Gastrocnemius medialis (tissue), 4 donors: ENCODE results near the gene NSUN2. TPM values are rescaled to one million over a fixed set of nuclear protein-coding genes. Genes with fewer than 3 reads are reported as not detected.

ENCODE experiments used
- ATAC-seq, 2 donors: fragments of 150-250 bp; one replicate each; pipeline ENCODE4 v1.9.1; 2016
- DNase-seq, 2 donors: peaks; one replicate each; pipeline ENCODE4 v3.0.0-alpha.2; 2019
- H3K27ac ChIP-seq, 4 donors: fragments of 200-600 bp; sonication (generic); 1 replicate in 1 of 4; 2 replicates in 3 of 4; pipeline ENCODE4 v1.5.1; 2016 to 2018; ENCODE audit warnings: mild to moderate bottlenecking in 2 of 4, moderate library complexity in 1 of 4
- H3K27me3 ChIP-seq, 3 donors: fragments of 200-600 bp; sonication (generic) in 2 of 3; 1 replicate in 1 of 3; 2 replicates in 2 of 3; pipeline versions ENCODE4 v1.5.1 to v1.6.0; 2016 to 2019; ENCODE audit warnings: mild to moderate bottlenecking in 1 of 3, moderate library complexity in 1 of 3
- H3K36me3 ChIP-seq, 2 donors: fragments of 200-600 bp; sonication (generic) in 1 of 2; one replicate each; pipeline ENCODE4 v1.5.1; 2017 to 2018
- H3K4me1 ChIP-seq, 2 donors: fragments of 200-600 bp; sonication (generic) in 1 of 2; one replicate each; pipeline ENCODE4 v1.5.1; 2016 to 2017; ENCODE audit warnings: mild to moderate bottlenecking in 2 of 2
- H3K4me3 ChIP-seq, 4 donors: fragments of 200-600 bp; sonication (generic) in 3 of 4; 1 replicate in 1 of 4; 2 replicates in 3 of 4; pipeline ENCODE4 v1.5.1; 2016 to 2019; ENCODE audit warnings: mild to moderate bottlenecking in 2 of 4
- H3K9me3 ChIP-seq, 3 donors: fragments of 200-600 bp; sonication (generic) in 2 of 3; 1 replicate in 1 of 3; 2 replicates in 2 of 3; pipeline ENCODE4 v1.5.1; 2016 to 2019
- CTCF ChIP-seq, 5 experiments: fragments of 450-650 bp in 3 of 5; fragments of 200-600 bp in 2 of 5; sonication (generic) in 2 of 5; IDR thresholded peaks in 4 of 5; conservative IDR thresholded peaks in 1 of 5; 1 replicate in 4 of 5; 2 replicates in 1 of 5; pipeline ENCODE4 v1.5.1; 2016 to 2019; ENCODE audit warnings: antibody characterized with exemption in 5 of 5, mild to moderate bottlenecking in 3 of 5, moderate library complexity in 3 of 5
- POLR2A ChIP-seq, 2 donors: fragments of 450-650 bp; IDR thresholded peaks; one replicate each; pipeline ENCODE4 v1.6.1; 2017; ENCODE audit warnings: antibody characterized with exemption in 2 of 2, mild to moderate bottlenecking in 2 of 2, moderate library complexity in 2 of 2
- in situ Hi-C, 4 donors: fragments of 200-750 bp; cut with MboI; loops; one replicate each; pipeline versions ENCODE4 v1.15.0 to v1.8.0; 2017; ENCODE audit warnings: low sequenced_read_pairs in 4 of 4
- intact Hi-C: fragments of 100-400 bp; cut with DNase I; formaldehyde crosslinking; loops from one replicate; pipeline ENCODE4 v1.15.1; 2023; ENCODE audit warnings: low total_unique reads
- total RNA-seq, 4 donors: library from RNA; depleted of rRNA; stranded (reverse); fragments of >200 nt; gene quantifications; one replicate each; pipeline versions ENCODE4 v1.1.0 to v1.2.3, GENCODE V29; 2016

Gene NSUN2
- total RNA-seq, 4 donors from 2014 or later, result 29.4 to 45.9 (median 38.0) TPM

- intact Hi-C loops (no loop called here), in situ Hi-C loops (loop anchor here in 2 of 4 donors (10.0 kb wide), 1 partner anchor 112 kb away; no protein-coding TSS in a partner anchor)
- Histone ChIP-seq H3K36me3 (peaks cover 4 to 88% of the 10 kb centered on the region in 2 donors), H3K4me3 (no peak overlapping the region), H3K4me1 (no peaks in the 10 kb centered on the region), H3K27me3 (no peaks in the 10 kb centered on the region), H3K9me3 (no peaks in the 10 kb centered on the region), H3K27ac (no peak overlapping the region)
- DNase-seq, result no peak
- ATAC-seq, result no peak
- TF ChIP-seq CTCF (IDR thresholded peaks at IDR 0.05 in 4 of 5, conservative IDR thresholded peaks at IDR 0.05 in 1 of 5), result no peak
- TF ChIP-seq POLR2A (IDR thresholded peaks at IDR 0.05), result no peak
These were observed 9.6 kb downstream of the NSUN2 start for GRCh38 chr5:6623228-6623627.

GRCh38 chr5:6616632-6617031 is 16.2 kb downstream of the NSUN2 start:
- intact Hi-C loops, result no loop called here
- H3K27ac ChIP-seq, result no peak overlapping the region
- no peak for DNase-seq
- H3K4me3 ChIP-seq, result no peak overlapping the region
- H3K36me3 ChIP-seq, result peaks cover 8 to 95% of the 10 kb centered on the region in 2 donors
- H3K9me3 ChIP-seq, result no peaks in the 10 kb centered on the region
- no peaks in the 10 kb centered on the region for H3K27me3 ChIP-seq
- no peak for TF ChIP-seq CTCF (IDR thresholded peaks at IDR 0.05 in 4 of 5, conservative IDR thresholded peaks at IDR 0.05 in 1 of 5)
- in situ Hi-C loops, result no loop called here
- ATAC-seq, result no peak
- H3K4me1 ChIP-seq, result peaks cover 0 to 13% of the 10 kb centered on the region in 2 donors

GRCh38 chr5:6615034-6615815 is 17.6 kb downstream of the NSUN2 start:
- intact Hi-C loops, result no loop called here
- Histone ChIP-seq H3K4me1 (peaks cover 0 to 13% of the 10 kb centered on the region in 2 donors), H3K27me3 (no peaks in the 10 kb centered on the region), H3K4me3 (no peak overlapping the region), H3K27ac (peak overlapping the region in 1 of 4 donors; percentile 33), H3K9me3 (no peaks in the 10 kb centered on the region), H3K36me3 (peaks cover 8 to 92% of the 10 kb centered on the region in 2 donors)
- no peak for TF ChIP-seq CTCF (IDR thresholded peaks at IDR 0.05 in 4 of 5, conservative IDR thresholded peaks at IDR 0.05 in 1 of 5)
- no peak for TF ChIP-seq POLR2A (IDR thresholded peaks at IDR 0.05)
- ATAC-seq, result peak in 1 of 2 donors; percentile 60
- in situ Hi-C loops, result no loop called here
- peak in 1 of 2 donors; percentile 38 for DNase-seq

- H3K9me3 ChIP-seq, result no peaks in the 10 kb centered on the region
- peak in 1 of 2 donors; percentile 35 for ATAC-seq
- H3K4me1 ChIP-seq, result peaks cover 0 to 24% of the 10 kb centered on the region in 2 donors
- no peak overlapping the region for H3K4me3 ChIP-seq
- no peak for TF ChIP-seq POLR2A (IDR thresholded peaks at IDR 0.05)
- TF ChIP-seq CTCF (IDR thresholded peaks at IDR 0.05 in 4 of 5, conservative IDR thresholded peaks at IDR 0.05 in 1 of 5), result no peak
- no peak for DNase-seq
- intact Hi-C loops, result no loop called here
- H3K27me3 ChIP-seq, result no peaks in the 10 kb centered on the region
- H3K27ac ChIP-seq, result peak overlapping the region in 1 of 4 donors; percentile 9
- peaks cover 4 to 92% of the 10 kb centered on the region in 2 donors for H3K36me3 ChIP-seq
- in situ Hi-C loops, result no loop called here
These were observed 21.2 kb downstream of the NSUN2 start for GRCh38 chr5:6611334-6612256.
